Stimulated activated CD8-positive, alpha-beta memory T cell treated with anti-CD3 and anti-CD28 coated beads, Interleukin-15, amount 100 ng/mL, for 24 hours (primary cell): ENCODE results near the gene PHKG2.

ENCODE experiments used
- DNase-seq: peaks from one replicate; pipeline ENCODE4 v3.0.0-alpha.2; 2020; ENCODE audit warnings: low read depth

The PHKG2 gene

GRCh38 chr16:30728899-30729672 lies 19.1 kb upstream of the PHKG2 start:
- no peak for DNase-seq

GRCh38 chr16:30731411-30731810 lies 16.8 kb upstream of the PHKG2 start:
- DNase-seq: no peak

GRCh38 chr16:30736995-30737793 lies 11.0 kb upstream of the PHKG2 start:
- DNase-seq: no peak

- DNase-seq: no peak
Observed at GRCh38 chr16:30737794-30738648, 10.2 kb upstream of the PHKG2 start.

GRCh38 chr16:30738984-30739951 lies 9.0 kb upstream of the PHKG2 start:
- DNase-seq: no peak

- no peak for DNase-seq
Observed at GRCh38 chr16:30740364-30741251, 7.6 kb upstream of the PHKG2 start.

GRCh38 chr16:30741461-30741914 lies 6.7 kb upstream of the PHKG2 start:
- no peak for DNase-seq

- DNase-seq: no peak
Observed at GRCh38 chr16:30743716-30744115, 4.5 kb upstream of the PHKG2 start.

GRCh38 chr16:30744183-30744582 lies 4.0 kb upstream of the PHKG2 start:
- DNase-seq: no peak

GRCh38 chr16:30745082-30745481 lies 3.1 kb upstream of the PHKG2 start:
- DNase-seq: no peak

GRCh38 chr16:30746638-30747175 lies 1.5 kb upstream of the PHKG2 start:
- no peak for DNase-seq

- DNase-seq: no peak
Observed at GRCh38 chr16:30747331-30747730, 894 bp upstream of the PHKG2 start.

- no peak for DNase-seq
Observed at GRCh38 chr16:30748634-30749445, 615 bp downstream of the PHKG2 start.

GRCh38 chr16:30750201-30750600 lies 2.0 kb downstream of the PHKG2 start:
- DNase-seq: no peak

GRCh38 chr16:30750876-30751465 lies 2.7 kb downstream of the PHKG2 start:
- DNase-seq: no peak

GRCh38 chr16:30753596-30753995 lies 5.4 kb downstream of the PHKG2 start:
- DNase-seq: no peak

- no peak for DNase-seq
Observed at GRCh38 chr16:30755955-30756780, 7.9 kb downstream of the PHKG2 start.

GRCh38 chr16:30756781-30757100 lies 8.5 kb downstream of the PHKG2 start:
- no peak for DNase-seq
